GM12872 (cell line): ENCODE data around the gene CCDC85A.

ENCODE experiments used
- TF ChIP-seq, protein P1 (sequence below): IDR thresholded peaks from 3 replicates; pipeline ENCODE4 v1.5.1; 2011; ENCODE audit warnings: low read depth, mild to moderate bottlenecking, low read length, moderate library complexity; ENCODE audit not compliant: insufficient read depth

CCDC85A gene

DNA sequence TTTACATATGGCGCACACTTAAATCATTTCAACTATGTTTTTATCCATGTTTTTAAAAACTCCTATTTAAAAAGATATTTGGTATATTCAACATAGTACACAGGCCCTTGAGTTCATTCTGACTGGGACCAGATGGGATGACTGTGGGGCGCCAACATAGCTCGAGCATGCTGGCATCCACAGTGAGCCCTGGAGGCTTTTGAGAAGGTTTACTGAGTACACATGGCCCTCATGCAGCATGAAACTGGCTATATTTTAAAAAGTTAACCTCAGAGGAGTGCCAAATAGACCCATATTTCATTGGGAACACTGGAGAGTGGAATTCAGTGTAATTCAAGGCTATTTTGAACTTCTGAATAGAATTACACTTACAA, 83.6 kb downstream of the CCDC85A start:
- TF ChIP-seq, protein P1, sequence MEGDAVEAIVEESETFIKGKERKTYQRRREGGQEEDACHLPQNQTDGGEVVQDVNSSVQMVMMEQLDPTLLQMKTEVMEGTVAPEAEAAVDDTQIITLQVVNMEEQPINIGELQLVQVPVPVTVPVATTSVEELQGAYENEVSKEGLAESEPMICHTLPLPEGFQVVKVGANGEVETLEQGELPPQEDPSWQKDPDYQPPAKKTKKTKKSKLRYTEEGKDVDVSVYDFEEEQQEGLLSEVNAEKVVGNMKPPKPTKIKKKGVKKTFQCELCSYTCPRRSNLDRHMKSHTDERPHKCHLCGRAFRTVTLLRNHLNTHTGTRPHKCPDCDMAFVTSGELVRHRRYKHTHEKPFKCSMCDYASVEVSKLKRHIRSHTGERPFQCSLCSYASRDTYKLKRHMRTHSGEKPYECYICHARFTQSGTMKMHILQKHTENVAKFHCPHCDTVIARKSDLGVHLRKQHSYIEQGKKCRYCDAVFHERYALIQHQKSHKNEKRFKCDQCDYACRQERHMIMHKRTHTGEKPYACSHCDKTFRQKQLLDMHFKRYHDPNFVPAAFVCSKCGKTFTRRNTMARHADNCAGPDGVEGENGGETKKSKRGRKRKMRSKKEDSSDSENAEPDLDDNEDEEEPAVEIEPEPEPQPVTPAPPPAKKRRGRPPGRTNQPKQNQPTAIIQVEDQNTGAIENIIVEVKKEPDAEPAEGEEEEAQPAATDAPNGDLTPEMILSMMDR: no peak

DNA sequence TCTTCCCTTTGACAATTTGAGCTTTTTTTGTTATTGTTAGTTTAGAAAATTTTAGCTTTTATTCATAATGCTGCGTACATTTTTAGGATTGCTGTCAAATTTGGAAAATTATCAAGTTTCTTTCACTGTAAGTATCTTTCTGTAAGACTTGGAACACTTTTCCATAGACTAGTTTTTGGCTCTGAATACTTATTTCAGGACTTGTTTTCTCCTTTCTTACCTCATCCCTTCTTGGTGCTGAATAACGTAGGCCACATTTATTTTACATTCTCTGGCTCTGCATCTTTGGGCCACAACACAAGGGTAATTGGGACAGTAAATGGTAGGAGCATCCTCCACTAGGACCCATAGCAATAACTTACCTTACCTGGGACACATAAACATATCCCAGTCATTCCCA, 85.1 kb downstream of the CCDC85A start:
- TF ChIP-seq, protein P1: no peak

- TF ChIP-seq, protein P1: no peak
Observed at GRCh38 chr2:56271275-56271674, 87.5 kb downstream of the CCDC85A start.

DNA sequence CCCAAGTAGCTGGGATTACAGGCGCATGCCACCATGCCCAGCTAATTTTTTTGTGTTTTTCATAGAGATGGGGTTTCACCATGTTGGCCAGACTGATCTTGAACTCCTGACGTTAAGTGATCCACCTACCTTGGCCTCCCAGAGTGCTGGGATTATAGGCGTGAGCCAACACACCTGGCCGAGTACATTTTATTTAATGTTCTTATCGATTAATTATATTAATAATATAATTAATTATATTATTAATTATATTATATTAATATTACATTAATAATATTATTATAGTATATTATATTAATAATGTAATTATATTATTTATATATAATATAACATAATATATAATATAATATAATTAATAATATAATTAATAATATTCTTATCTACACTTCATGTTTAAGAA, 101.4 kb downstream of the CCDC85A start:
- TF ChIP-seq, protein P1: no peak

GRCh38 chr2:56286936-56287335, 103.1 kb downstream of the CCDC85A start:
- TF ChIP-seq, protein P1: no peak

DNA sequence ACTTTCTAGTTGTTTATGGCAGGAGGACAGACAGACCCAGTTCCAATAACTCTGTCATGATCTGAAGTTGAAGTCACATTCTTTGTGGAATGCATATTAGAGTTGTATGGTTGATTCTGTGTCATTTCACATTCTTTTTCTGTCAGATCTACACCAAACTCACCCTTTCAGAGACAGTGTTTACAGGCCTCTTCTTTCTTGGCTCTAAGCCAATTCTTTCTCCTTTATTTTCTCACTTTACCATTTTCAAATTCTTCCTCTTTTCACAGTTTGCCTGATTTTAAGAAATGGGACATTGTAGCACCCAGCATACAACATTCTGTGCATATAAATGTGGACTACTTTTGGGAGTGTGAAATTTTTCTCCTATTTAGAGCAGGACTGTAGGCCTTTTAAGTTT, 103.7 kb downstream of the CCDC85A start:
- TF ChIP-seq, protein P1: no peak

GRCh38 chr2:56287974-56288373, 104.2 kb downstream of the CCDC85A start:
- TF ChIP-seq, protein P1: no peak
